Measurements from ENCODE around the gene LDLRAD4.

DNA sequence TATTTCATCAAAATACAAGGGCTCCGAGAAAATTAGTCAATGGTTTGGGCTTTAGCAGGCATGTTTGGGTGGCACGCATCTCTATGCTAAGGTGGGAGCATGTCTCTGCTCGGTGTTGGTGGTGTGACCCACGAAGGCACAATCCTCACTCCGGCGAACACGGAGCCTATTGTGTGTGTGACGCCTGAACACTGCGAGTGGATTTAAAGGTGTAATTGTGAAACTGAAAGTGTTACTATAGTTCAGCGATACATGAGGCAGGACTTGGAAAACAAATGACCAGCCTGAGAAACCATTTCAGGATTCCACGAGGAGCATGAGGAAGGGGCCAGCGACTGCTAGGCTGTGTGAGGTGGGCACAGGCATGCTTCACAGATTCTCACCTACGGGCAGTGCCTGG, 41.7 kb upstream of the LDLRAD4 start:
- TF ChIP-seq, protein P1, sequence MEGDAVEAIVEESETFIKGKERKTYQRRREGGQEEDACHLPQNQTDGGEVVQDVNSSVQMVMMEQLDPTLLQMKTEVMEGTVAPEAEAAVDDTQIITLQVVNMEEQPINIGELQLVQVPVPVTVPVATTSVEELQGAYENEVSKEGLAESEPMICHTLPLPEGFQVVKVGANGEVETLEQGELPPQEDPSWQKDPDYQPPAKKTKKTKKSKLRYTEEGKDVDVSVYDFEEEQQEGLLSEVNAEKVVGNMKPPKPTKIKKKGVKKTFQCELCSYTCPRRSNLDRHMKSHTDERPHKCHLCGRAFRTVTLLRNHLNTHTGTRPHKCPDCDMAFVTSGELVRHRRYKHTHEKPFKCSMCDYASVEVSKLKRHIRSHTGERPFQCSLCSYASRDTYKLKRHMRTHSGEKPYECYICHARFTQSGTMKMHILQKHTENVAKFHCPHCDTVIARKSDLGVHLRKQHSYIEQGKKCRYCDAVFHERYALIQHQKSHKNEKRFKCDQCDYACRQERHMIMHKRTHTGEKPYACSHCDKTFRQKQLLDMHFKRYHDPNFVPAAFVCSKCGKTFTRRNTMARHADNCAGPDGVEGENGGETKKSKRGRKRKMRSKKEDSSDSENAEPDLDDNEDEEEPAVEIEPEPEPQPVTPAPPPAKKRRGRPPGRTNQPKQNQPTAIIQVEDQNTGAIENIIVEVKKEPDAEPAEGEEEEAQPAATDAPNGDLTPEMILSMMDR (IDR thresholded peaks at IDR 0.05; ENCODE audit: insufficient read depth, low read length, poor library complexity, severe bottlenecking) = no peak
- TF ChIP-seq EZH2phosphoT487 (conservative IDR thresholded peaks at IDR 0.05; ENCODE audit: low read length) = no peak

Data from SU-DHL-6 (cell line).